Activated T-cell treated with anti-CD3 and anti-CD28 coated beads, Interleukin-2, amount 50 U/mL, for 72 hours (primary cell): Measurements from ENCODE around the gene RRN3. TPM values are rescaled to one million over a fixed set of nuclear protein-coding genes. Genes with fewer than 3 reads are reported as not detected.
"Not testable (repeated sequence)": the region's sequence is repeated elsewhere in the genome, so short reads cannot be mapped to it uniquely, and the experiment has no call there.

Experiments used
- ATAC-seq, 2 donors: fragments of 150-1000 bp; cut with Tn5 transposase; replicated peaks in 1 of 2; 2 replicates each; pipeline ENCODE4 v1.10.0; 2021; ENCODE audit warnings: moderate library complexity in 2 of 2, mild to moderate bottlenecking in 1 of 2
- DNase-seq, 2 donors: peaks; one replicate each; pipeline ENCODE4 v3.0.0; 2021 to 2022; ENCODE audit warnings: mixed read lengths in 1 of 2
- H3K27ac Mint-ChIP-seq: one replicate; pipeline ENCODE4 v1.8.0; 2022; ENCODE audit warnings: mild to moderate bottlenecking, moderate library complexity, mixed read lengths
- H3K27me3 Mint-ChIP-seq: one replicate; pipeline ENCODE4 v1.8.0; 2022; ENCODE audit warnings: low read depth, mixed read lengths
- H3K36me3 Mint-ChIP-seq, 2 donors: one replicate each; pipeline ENCODE4 v1.8.0; 2022; ENCODE audit warnings: mixed read lengths in 2 of 2, mild to moderate bottlenecking in 1 of 2; ENCODE audit not compliant: insufficient read depth in 2 of 2
- H3K4me1 Mint-ChIP-seq: one replicate; pipeline ENCODE4 v1.8.0; 2022; ENCODE audit warnings: low read depth, mixed read lengths
- H3K4me3 Mint-ChIP-seq, 2 donors: one replicate each; pipeline ENCODE4 v1.8.0; 2022; ENCODE audit warnings: mild to moderate bottlenecking in 2 of 2, mixed read lengths in 2 of 2, moderate library complexity in 2 of 2
- H3K9me3 Mint-ChIP-seq, 2 donors: one replicate each; pipeline ENCODE4 v1.8.0; 2022; ENCODE audit warnings: mixed read lengths in 2 of 2
- total RNA-seq, 2 donors: library from RNA; stranded (reverse); gene quantifications; one replicate each; pipeline ENCODE4 v1.2.3, GENCODE V29; 2022

The RRN3 gene
- total RNA-seq, 2 donors from 2014 or later: 39.5 to 41.6 TPM

- Mint-ChIP-seq H3K9me3 (no peaks in the 10 kb centered on the region), H3K27me3 (no peaks in the 10 kb centered on the region), H3K27ac (peak overlapping the region; percentile 24), H3K4me3 (no peak overlapping the region), H3K4me1 (peaks cover 16% of the 10 kb centered on the region), H3K36me3 (peaks cover 4 to 8% of the 10 kb centered on the region in 2 donors)
- DNase-seq: no peak
- no peak for ATAC-seq
These were observed 42.6 kb downstream of the RRN3 start for GRCh38 chr16:15051387-15051951.

GRCh38 chr16:15050440-15050839 is 43.6 kb downstream of the RRN3 start:
- H3K27ac Mint-ChIP-seq, H3K4me3 Mint-ChIP-seq, H3K27me3 Mint-ChIP-seq, H3K36me3 Mint-ChIP-seq, H3K9me3 Mint-ChIP-seq, DNase-seq, ATAC-seq: not testable (repeated sequence)
- peaks cover 16% of the 10 kb centered on the region for H3K4me1 Mint-ChIP-seq

DNA sequence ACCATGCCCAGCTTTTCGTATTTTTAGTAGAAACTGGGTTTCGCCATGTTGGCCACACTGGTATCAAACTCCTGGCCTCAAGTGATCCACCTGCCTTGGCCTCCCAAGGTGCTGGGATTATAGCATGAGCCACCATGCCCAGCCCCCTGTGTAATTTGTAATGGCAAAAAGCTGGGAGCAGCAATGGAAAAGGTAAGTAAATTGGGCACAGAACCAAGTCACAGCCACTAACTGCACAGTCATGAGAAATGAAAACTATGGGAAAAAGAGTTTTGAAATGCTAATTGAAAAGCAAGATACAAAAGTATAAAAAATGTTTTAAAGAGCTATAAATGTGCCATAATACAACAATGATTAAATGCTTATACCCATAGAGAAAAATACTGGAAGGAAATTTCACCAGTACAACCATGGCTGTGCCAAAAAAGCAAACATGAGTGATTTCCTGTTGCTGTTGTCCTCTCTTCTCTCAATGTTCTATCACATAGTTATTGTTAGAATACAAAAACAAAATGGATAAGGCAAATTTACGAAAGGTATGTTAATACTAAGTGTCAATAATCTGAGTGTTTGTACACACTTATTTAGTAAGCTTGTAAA is 44.4 kb downstream of the RRN3 start:
- no peak for DNase-seq
- no peaks in the 10 kb centered on the region for H3K27me3 Mint-ChIP-seq
- no peaks in the 10 kb centered on the region for H3K9me3 Mint-ChIP-seq
- peaks cover 4 to 8% of the 10 kb centered on the region in 2 donors for H3K36me3 Mint-ChIP-seq
- H3K27ac Mint-ChIP-seq: no peak overlapping the region
- peaks cover 10% of the 10 kb centered on the region for H3K4me1 Mint-ChIP-seq
- no peak overlapping the region for H3K4me3 Mint-ChIP-seq
- ATAC-seq: no peak

DNA sequence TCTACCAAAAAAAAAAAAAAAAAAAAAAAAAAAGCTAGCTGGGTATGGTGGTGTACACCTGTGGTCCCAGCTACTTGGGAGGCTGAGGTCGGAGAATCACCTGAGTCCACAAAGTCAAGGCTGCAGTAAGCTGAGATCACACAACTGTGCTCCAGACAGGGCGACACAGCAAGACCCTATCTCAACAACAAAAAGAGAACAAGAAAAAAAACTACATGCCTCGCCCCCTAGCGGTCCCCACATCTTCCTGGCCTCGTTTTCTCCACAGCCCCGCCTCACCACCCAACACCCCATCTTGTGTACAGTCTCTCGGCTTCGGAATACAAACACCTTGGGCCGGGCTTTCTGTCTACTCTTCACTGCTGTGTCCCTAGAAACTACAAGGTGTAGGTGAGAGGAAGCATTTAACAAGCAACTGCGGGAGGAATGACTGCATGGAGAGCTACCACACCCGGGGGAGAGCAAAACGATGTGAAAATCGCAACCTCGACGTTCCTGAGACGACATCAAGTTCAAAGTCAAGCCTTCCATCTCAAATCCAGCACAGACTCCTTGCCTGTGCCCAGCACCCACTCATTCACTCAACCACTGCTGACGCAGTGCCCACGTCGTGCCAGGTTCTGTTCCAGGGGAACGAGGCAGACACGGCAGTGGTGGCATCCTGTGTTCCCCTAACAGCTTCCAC is 47.2 kb downstream of the RRN3 start:
- Mint-ChIP-seq H3K9me3 (no peaks in the 10 kb centered on the region), H3K27me3 (no peaks in the 10 kb centered on the region), H3K36me3 (peaks cover 4 to 8% of the 10 kb centered on the region in 2 donors), H3K4me3 (no peak overlapping the region), H3K27ac (no peak overlapping the region), H3K4me1 (peaks cover under 1% of the 10 kb centered on the region)
- no peak for DNase-seq
- no peak for ATAC-seq

- H3K9me3 Mint-ChIP-seq, DNase-seq, H3K27me3 Mint-ChIP-seq, H3K4me3 Mint-ChIP-seq, H3K27ac Mint-ChIP-seq, H3K36me3 Mint-ChIP-seq, ATAC-seq, H3K4me1 Mint-ChIP-seq: not testable (repeated sequence)
These were observed 48.8 kb downstream of the RRN3 start for GRCh38 chr16:15045270-15045669.

GRCh38 chr16:15044286-15044685 is 49.8 kb downstream of the RRN3 start:
- Mint-ChIP-seq H3K27ac (no peak overlapping the region), H3K9me3 (no peaks in the 10 kb centered on the region), H3K36me3 (peaks cover 4 to 9% of the 10 kb centered on the region in 2 donors), H3K4me1 (peaks cover 4% of the 10 kb centered on the region), H3K4me3 (no peak overlapping the region), H3K27me3 (no peaks in the 10 kb centered on the region)
- DNase-seq (no peak), ATAC-seq (no peak)

DNA sequence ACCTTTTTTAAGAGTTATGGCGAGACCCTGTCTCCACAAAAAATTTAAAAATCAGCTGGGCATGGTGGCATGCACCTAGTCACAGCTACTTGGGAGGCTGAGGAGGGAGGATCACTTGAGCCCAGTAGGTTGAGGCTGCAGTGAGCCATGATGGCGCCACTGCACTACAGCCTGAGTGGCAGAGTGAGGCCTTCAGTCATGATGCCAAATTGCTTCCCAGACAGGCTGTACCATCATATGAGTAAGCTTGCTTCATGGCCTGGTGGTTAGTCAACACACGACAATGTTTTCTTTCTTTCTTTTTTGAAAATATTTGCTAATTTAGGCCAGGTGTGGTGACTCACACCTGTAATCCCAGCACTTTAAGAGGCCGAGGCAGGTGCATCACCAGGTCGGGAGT is 50.7 kb downstream of the RRN3 start:
- Mint-ChIP-seq H3K36me3 (peaks cover 4 to 10% of the 10 kb centered on the region in 2 donors), H3K9me3 (no peaks in the 10 kb centered on the region), H3K27me3 (no peaks in the 10 kb centered on the region), H3K4me1 (peaks cover 4% of the 10 kb centered on the region), H3K27ac (no peak overlapping the region), H3K4me3 (no peak overlapping the region)
- DNase-seq (no peak), ATAC-seq (no peak)

DNA sequence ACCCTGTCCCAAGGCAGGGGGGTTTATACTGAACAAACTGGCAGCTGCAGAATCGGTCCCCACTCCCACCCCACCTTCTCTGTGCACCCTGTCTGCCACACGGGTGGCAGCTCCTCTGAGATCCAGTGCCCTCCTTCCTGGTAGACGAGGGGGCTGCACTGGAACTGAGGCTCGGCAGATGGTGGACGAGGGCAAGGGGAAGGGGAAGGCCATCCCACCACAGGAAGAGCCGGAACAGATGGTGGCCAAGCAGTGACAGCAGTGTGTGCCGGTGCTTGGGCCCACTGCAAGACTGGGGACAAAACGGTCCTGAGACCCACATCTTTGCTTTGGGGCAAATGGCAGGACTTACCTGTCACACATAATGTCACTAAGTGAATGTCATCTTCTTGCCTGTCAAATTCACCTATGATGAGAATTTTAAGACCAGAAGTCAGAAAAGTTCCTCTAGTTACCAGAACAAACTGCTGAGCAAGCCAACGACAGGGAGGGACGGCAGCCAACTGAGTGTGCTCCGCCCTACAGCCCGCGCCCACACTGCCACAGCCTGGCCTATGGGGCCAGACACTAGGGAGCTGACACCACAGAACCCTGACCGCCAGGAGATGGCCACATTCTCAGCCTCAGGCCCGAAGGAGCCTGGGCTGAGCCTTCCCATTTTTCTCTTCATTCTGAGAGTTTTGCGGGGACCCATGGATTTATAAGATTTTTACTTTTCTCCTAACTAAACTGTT is 52.6 kb downstream of the RRN3 start:
- Mint-ChIP-seq H3K9me3 (no peaks in the 10 kb centered on the region), H3K36me3 (peaks cover 0 to 14% of the 10 kb centered on the region in 2 donors)

DNA sequence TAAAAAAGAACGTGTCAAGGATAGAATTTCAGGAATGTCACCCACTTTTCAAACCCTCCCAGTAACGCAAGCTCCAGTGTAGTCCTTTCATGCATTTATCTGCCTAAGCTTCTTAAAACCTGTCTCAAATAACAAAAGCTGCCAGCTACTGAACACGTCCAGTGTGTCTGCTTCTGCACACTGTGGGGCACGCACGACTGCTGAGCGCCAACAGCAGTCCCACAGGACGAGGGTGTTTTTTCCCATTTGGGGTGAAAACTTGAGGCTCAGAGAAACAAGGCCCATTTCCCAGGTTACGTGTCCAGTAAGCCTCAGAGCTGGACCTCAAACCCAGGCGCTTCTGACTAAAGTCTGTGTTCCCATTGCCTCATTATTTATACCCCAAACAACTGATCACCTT is 55.4 kb downstream of the RRN3 start:
- DNase-seq: no peak
- Mint-ChIP-seq H3K27me3 (no peaks in the 10 kb centered on the region), H3K9me3 (no peaks in the 10 kb centered on the region), H3K4me1 (peaks cover 4% of the 10 kb centered on the region), H3K27ac (no peak overlapping the region), H3K36me3 (peaks cover 2 to 16% of the 10 kb centered on the region in 2 donors), H3K4me3 (no peak overlapping the region)
- no peak for ATAC-seq

More for the DNA sequence above, 52.6 kb downstream of the RRN3 start:
- ATAC-seq (no peak), DNase-seq (no peak)
- Mint-ChIP-seq H3K27ac (no peak overlapping the region), H3K4me1 (peaks cover 4% of the 10 kb centered on the region), H3K4me3 (no peak overlapping the region), H3K27me3 (no peaks in the 10 kb centered on the region)

GRCh38 chr16:15037745-15038144 is 56.3 kb downstream of the RRN3 start:
- no peak for ATAC-seq
- H3K27me3 Mint-ChIP-seq: no peaks in the 10 kb centered on the region
- peaks cover 4% of the 10 kb centered on the region for H3K4me1 Mint-ChIP-seq
- no peak overlapping the region for H3K27ac Mint-ChIP-seq
- H3K9me3 Mint-ChIP-seq: no peaks in the 10 kb centered on the region
- DNase-seq: no peak
- peaks cover 2 to 13% of the 10 kb centered on the region in 2 donors for H3K36me3 Mint-ChIP-seq
- H3K4me3 Mint-ChIP-seq: no peak overlapping the region

GRCh38 chr16:15037003-15037402 is 57.1 kb downstream of the RRN3 start:
- Mint-ChIP-seq H3K9me3 (no peaks in the 10 kb centered on the region), H3K36me3 (peaks cover 2 to 18% of the 10 kb centered on the region in 2 donors), H3K27ac (no peak overlapping the region), H3K4me1 (peaks cover 4% of the 10 kb centered on the region), H3K4me3 (no peak overlapping the region), H3K27me3 (no peaks in the 10 kb centered on the region)
- DNase-seq (no peak), ATAC-seq (no peak)

DNA sequence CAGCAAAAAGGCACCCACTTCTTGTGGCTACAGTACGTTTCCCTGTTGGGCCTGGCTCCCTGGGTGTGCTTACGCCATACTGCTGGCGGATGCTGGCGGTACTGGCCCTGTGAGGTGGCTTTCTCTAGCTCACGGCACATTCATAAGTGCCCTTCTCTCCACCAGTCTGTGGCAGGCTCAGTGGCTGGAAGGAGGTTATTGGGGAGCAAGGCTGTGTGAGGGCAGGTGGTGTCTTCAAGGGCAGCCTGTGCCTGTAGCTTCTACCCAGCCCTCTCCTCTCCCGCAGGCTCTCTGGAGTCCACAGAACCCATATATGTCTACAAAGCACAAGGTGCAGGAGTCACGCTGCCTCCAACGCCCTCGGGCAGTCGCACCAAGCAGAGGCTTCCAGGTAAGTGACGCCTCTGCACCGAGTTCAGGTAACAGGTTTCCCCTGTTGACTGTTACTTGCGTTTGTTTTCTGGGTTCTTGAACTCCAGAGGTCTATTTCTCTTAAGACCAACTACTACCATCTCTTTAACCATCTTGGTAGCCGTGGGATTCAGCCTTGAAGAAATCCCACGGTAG is 58.8 kb downstream of the RRN3 start:
- Mint-ChIP-seq H3K27ac (no peak overlapping the region), H3K4me3 (no peak overlapping the region), H3K36me3 (peaks cover 8 to 25% of the 10 kb centered on the region in 2 donors), H3K9me3 (no peaks in the 10 kb centered on the region), H3K27me3 (no peaks in the 10 kb centered on the region), H3K4me1 (no peaks in the 10 kb centered on the region)
- no peak for ATAC-seq
- no peak for DNase-seq
